Jurkat, Clone E6-1 (cell line): ENCODE data around the gene SPG7.
A peak's percentile ranks its signal among the peaks of the same experiment; 100 is the strongest.

Experiments
- DNase-seq: peaks from one replicate; pipeline ENCODE4 v3.0.0-alpha.2; 2011; ENCODE audit warnings: low read depth, low spot score
- H3K4me3 ChIP-seq: 2 replicates; pipeline ENCODE4 v1.5.1; 2011; ENCODE audit warnings: mild to moderate bottlenecking, low read length, control low read depth, moderate library complexity

Gene SPG7

GRCh38 chr16:89556750-89557689 is 48.8 kb downstream of the SPG7 start:
- peak; percentile 64 for DNase-seq
- no peak overlapping the region for H3K4me3 ChIP-seq

DNA sequence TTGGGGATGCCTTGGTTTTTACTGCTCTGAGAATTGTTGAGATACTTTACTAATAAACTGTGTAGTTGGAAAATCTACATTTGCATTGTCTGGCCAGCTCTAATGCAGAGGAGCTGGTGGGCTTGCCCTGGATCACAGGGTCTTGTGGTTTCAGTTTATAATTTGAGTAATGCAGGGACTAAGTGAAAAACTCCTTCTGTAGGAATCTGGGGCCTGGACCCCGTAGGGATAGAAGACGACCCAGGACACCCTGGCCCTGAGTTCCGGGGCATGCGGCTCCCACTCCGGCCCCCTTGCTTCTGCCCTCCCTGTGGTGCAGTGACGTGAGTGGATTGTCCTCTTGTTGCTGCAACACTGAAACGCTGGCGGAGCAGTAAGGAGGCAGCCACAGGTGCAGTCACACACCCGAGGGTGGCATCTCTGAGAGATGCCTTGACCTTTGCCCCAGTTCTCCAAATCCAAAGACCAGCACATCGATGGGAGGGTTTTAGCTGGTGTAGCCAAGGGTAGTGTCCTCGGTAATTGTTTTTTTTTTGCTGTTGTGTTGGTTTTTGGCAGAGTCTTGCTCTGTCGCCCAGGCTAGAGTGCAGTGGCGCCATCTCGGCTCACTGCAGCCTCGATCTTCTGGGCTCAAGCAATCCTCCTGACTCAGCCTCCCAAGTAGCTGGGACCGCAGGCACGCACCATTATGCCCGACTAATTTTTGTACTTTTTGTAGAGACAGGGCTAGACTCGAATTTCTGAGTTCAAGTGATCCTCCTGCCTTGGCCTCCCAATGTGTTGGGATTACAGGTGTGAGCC is 49.7 kb downstream of the SPG7 start:
- DNase-seq: no peak
- no peak overlapping the region for H3K4me3 ChIP-seq

DNA sequence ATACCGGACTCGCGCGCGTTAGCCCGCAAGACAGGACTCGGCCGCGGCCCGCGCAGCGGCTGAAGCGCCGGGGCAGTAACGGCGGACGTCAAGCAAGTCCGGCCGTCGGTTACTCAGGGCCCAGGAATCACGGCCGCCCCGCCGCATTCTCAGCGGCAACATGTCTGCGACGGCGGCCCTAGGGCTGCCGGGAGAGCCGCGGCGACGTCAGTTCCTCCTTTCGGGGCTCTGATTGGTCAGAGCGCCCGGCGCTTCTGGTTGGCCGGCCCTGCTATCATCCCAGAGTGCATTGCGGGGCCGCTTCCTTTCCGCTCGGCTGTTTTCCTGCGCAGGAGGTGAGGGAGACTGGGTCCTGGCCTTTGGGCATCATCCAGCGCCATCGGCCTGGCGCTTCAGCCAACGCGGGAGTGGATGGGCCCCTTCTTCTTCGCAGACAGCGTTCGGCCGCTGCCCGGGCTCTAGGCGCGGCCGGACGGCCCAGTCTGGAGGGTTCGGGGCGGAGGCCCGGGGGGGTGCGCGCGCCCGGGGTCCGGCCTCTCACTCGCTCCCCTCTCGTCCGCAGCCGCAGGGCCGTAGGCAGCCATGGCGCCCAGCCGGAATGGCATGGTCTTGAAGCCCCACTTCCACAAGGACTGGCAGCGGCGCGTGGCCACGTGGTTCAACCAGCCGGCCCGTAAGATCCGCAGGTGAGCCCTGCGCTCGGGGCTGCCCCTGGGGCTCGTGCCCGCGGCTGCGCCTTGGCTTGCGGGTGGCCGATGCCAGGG is 52.4 kb downstream of the SPG7 start, which contains the start of gene RPL13:
RPL13 (plus strand) TSS at position 305 of the 764 bp plus-strand sequence; CDS start at position 583, 278 bp downstream.
- H3K4me3 ChIP-seq: peak within 1 kb of the TSS; percentile 90
- peak; percentile 91 for DNase-seq

DNA sequence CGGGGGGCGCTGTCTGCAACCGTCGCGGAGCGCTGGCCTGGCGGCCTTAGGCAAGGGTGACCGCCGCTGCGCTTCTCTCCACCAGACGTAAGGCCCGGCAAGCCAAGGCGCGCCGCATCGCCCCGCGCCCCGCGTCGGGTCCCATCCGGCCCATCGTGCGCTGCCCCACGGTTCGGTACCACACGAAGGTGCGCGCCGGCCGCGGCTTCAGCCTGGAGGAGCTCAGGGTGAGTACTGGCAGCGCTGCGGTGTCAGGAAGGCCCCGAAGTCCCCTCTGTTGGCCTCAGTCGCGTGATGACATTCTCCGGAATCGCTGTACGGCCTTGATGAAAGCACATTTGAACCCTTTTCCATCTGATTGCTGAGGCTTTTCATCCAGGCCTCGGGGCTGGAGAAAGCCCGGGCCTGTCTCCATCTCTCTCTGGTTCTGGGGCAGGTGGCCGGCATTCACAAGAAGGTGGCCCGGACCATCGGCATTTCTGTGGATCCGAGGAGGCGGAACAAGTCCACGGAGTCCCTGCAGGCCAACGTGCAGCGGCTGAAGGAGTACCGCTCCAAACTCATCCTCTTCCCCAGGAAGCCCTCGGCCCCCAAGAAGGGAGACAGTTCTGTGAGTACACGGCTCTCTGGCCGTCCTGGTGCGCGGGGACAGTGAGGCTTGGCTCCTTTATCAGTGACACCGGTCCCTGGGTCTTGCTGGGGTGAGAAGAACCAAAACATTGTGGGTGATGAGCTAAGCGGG is 53.1 kb downstream of the SPG7 start:
- no peak for DNase-seq
- H3K4me3 ChIP-seq: peak overlapping the region; percentile 90

GRCh38 chr16:89561884-89562599 is 53.8 kb downstream of the SPG7 start:
- no peak for DNase-seq
- H3K4me3 ChIP-seq: peak overlapping the region; percentile 90

GRCh38 chr16:89562939-89563338 is 54.7 kb downstream of the SPG7 start:
- no peak overlapping the region for H3K4me3 ChIP-seq
- DNase-seq: no peak

DNA sequence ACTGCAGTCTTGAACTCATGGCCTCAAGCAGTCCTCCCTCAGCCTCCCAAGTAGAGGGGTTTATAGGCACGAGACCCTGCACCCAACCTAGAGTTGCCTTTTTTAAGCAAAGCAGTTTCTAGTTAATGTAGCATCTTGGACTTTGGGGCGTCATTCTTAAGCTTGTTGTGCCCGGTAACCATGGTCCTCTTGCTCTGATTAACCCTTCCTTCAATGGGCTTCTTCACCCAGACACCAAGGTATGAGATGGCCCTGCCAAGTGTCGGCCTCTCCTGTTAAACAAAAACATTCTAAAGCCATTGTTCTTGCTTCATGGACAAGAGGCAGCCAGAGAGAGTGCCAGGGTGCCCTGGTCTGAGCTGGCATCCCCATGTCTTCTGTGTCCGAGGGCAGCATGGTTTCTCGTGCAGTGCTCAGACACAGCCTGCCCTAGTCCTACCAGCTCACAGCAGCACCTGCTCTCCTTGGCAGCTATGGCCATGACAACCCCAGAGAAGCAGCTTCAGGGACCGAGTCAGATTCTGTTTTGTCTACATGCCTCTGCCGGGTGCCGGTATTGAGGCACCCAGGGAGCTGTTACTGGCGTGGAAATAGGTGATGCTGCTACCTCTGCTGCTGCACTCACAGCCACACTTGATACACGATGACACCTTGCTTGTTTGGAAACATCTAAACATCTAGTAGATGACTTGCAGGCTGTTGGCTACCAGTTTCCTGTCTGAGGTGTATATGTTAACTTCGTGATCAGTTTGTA is 55.6 kb downstream of the SPG7 start:
- H3K4me3 ChIP-seq: no peak overlapping the region

DNA sequence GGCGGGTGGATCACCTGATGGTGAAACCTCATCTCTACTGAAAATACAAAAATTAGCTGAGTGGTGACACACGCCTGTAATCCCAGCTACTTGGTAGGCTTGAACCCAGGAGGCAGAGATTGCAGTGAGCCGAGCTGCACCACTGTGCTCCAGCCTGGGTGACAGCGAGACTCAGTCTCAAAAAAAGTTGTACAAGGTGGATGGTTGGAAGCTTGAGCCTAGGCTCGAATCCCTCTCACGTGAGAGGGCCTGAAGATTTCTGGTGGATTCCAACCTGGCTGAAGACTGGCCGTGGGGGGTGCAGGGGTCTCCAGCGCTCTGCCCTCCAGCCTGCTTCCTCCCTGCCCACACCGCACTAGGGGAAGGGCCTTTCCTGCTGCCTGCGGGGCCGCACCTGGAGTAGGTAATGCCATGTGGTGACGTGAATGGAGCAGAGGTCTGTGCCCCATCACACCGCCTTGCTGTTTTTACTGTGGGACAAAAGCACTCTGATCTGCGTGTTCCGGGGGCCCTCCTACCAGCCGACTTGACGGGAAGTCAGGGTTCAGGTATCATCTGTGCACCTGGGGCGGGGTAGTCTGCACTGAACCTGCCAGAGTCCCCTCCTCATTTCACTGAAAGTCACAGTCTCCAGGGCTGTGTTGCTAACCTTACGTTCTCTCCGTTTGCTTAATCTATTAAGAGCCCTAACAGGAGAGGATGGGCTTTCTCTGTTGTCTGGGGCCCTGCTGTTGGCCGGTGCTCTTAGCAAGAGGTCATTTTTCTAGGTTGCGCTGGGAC is 56.5 kb downstream of the SPG7 start:
- no peak overlapping the region for H3K4me3 ChIP-seq
- DNase-seq: no peak

More for the DNA sequence above, 55.6 kb downstream of the SPG7 start:
- DNase-seq: no peak

DNA sequence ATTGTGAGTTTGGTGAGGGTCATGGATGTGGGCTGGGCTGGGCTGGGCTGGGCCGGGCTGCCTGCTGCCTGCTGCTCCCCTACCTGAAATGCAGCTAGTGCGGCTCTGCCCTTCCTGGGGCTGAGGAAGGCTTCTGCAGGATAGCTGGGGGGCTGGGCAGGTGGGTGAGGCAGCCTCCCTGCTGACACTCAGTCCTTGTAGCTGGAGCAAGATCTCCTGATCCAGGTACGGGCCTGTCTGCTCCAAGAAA is 57.0 kb downstream of the SPG7 start:
- no peak overlapping the region for H3K4me3 ChIP-seq
- DNase-seq: no peak

DNA sequence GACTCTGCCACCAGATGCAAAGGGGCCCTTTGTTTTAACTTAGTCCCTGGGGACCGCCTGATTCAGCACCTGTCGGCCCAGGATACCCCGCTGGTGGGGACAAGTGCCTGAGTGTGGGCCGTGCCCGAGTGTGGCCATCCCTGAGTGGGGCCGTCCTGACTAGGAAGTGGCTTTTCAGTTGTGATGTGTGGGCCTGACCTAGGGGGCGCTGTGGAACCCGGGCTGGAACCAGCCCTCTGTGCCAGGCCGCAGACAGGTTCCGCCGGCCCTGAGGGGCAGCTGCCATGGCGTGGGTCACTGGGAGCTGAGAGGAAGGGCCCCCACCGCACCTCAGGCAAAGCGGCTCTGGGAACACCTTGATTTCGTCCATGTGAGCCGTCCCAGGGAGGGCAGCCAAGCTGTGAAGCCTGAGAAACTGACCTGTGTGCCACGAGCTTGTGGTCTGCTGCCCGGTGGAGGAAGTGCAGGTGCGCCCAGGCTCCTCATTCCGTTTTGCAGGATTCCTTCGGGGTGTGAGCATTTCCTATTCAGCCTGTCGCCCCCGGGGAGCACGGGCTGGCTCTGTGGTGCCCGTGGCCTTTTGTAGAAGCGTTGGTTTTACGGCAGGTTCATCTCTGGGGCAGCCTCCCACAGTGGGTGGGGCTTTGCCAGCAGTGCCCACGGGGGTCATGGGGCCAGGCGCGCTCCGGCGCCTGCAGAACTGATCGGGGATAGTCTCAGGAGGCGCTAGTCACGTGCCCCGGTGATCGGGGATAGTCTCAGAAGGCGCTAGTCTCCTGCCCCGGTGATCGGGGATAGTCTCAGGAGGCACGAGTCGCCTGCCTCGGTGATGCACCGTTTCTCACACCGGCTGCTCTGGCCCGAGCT is 57.5 kb downstream of the SPG7 start:
- no peak overlapping the region for H3K4me3 ChIP-seq
- DNase-seq: no peak

DNA sequence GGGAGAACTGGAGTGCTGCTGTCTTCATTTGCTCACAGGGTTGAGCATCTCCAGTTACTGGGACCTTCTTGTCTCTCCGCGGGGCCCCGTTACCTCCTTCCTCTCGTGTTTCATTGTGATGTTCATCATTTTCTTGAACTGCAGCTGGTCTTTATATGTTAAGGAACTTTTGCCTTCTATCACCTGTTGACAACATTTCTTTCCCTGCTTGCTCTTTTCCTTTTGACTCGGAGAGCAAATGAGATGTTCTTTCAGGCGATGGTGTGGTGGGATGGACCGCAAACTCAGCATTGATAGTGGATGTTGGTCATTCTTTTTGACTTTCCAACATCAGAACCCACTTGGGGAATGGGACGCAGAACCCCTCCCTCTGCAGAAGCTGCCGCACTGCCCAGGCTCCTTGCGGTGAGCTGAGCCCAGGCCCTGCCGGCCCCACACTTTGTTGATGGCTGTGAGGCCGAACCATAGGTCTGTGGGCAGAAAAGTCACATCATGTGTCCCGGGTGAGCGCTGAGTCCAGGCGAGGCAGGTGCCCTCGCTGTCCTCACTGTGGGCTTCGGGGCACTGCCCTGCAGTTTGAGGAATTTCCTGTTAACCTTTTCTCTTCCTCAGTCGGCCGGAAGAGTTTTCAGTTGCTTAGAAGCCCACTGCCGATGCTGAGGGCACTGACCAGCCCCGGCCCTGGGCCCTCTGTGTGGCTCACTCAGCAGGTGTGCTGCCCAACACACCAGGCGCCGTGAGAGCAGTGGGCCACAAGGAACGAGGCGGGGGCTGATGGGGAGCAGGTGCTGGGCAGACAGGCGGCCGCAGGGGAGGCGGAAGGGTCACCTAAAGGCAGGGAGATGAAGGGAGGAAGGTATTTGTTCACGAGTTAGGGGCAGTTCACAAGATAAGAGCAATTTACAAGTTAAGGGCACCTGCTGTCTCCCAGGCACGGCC is 59.7 kb downstream of the SPG7 start:
- H3K4me3 ChIP-seq: no peak overlapping the region
- no peak for DNase-seq

- no peak overlapping the region for H3K4me3 ChIP-seq
Measured at GRCh38 chr16:89569506-89570341, 61.5 kb downstream of the SPG7 start.

GRCh38 chr16:89570342-89570923 is 62.2 kb downstream of the SPG7 start:
- no peak overlapping the region for H3K4me3 ChIP-seq
- DNase-seq: no peak

More at GRCh38 chr16:89569506-89570341, 61.5 kb downstream of the SPG7 start:
- DNase-seq: no peak
